Activated naive CD8-positive, alpha-beta T cell treated with anti-CD3 and anti-CD28 coated beads, Interleukin-2, amount 50 U/mL, for 16 hours (primary cell): Measurements from ENCODE around the gene TBC1D28.
"Not testable (repeated sequence)": the region's sequence is repeated elsewhere in the genome, so short reads cannot be mapped to it uniquely, and the experiment has no call there.

ENCODE experiments used
- DNase-seq: peaks from one replicate; pipeline ENCODE4 v3.0.0-alpha.2; 2020; ENCODE audit warnings: low read depth, low spot score

Gene TBC1D28

GRCh38 chr17:18617613-18618012, 26.6 kb downstream of the TBC1D28 start:
- not testable (repeated sequence) for DNase-seq

GRCh38 chr17:18613016-18613415, 31.2 kb downstream of the TBC1D28 start:
- not testable (repeated sequence) for DNase-seq

DNA sequence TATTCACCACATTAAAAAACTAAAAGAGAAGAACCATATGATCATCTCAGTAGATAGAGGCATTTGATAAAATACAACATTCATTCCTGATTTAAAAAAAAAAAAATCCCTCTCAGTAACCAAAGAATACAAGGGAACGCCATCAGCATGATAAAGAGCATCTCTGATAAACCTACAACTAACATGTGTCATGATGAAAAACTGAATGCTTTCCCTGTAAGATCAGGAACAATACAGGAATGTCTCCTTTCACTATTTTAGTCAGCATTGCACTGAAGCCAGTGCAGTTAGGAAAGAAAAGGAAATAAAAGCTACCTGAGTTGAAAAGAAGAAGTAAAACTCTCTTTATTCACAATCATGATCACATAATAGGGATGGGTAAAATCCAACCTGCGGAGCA, 51.1 kb downstream of the TBC1D28 start:
- DNase-seq = not testable (repeated sequence)
